NCI-H1105 (cell line): ENCODE measurements around the gene IL3RA.
"Not testable (repeated sequence)": the region's sequence is repeated elsewhere in the genome, so short reads cannot be mapped to it uniquely, and the experiment has no call there.

ENCODE experiments used
- DNase-seq: peaks from one replicate; lab custom pipeline; 2025; lab: John Stamatoyannopoulos, UW

Gene IL3RA

GRCh38 chrX:1336331-1336943, at the start of gene IL3RA:
Gene IL3RA, plus strand, starts transcription at chrX:1336785. Its CDS starts 4,981 bp downstream, at chrX:1341766.
- no peak for DNase-seq

GRCh38 chrX:1289535-1289934, 47.0 kb upstream of the IL3RA start:
- DNase-seq, result no peak

GRCh38 chrX:1291110-1291740, 45.4 kb upstream of the IL3RA start:
- no peak for DNase-seq

- DNase-seq, result no peak
Measured at GRCh38 chrX:1292575-1293290, 43.9 kb upstream of the IL3RA start.

- no peak for DNase-seq
Measured at GRCh38 chrX:1294301-1295067, 42.1 kb upstream of the IL3RA start.

GRCh38 chrX:1295550-1295949, 41.0 kb upstream of the IL3RA start:
- DNase-seq, result no peak

- DNase-seq, result not testable (repeated sequence)
Measured at GRCh38 chrX:1297591-1297990, 39.0 kb upstream of the IL3RA start.

- DNase-seq, result no peak
Measured at GRCh38 chrX:1300449-1300848, 36.1 kb upstream of the IL3RA start.

GRCh38 chrX:1305411-1305810, 31.2 kb upstream of the IL3RA start:
- DNase-seq, result no peak

GRCh38 chrX:1306909-1307625, 29.5 kb upstream of the IL3RA start:
- DNase-seq, result no peak

GRCh38 chrX:1307626-1308340, 28.8 kb upstream of the IL3RA start:
- DNase-seq, result no peak

- DNase-seq, result no peak
Measured at GRCh38 chrX:1308476-1308875, 28.1 kb upstream of the IL3RA start.

- DNase-seq, result not testable (repeated sequence)
Measured at GRCh38 chrX:1308917-1309316, 27.7 kb upstream of the IL3RA start.

GRCh38 chrX:1313788-1314187, 22.8 kb upstream of the IL3RA start:
- no peak for DNase-seq

GRCh38 chrX:1316527-1316926, 20.1 kb upstream of the IL3RA start:
- DNase-seq, result no peak

- DNase-seq, result no peak
Measured at GRCh38 chrX:1321674-1322073, 14.9 kb upstream of the IL3RA start.

GRCh38 chrX:1322393-1322792, 14.2 kb upstream of the IL3RA start:
- no peak for DNase-seq

- no peak for DNase-seq
Measured at GRCh38 chrX:1323315-1323714, 13.3 kb upstream of the IL3RA start.

GRCh38 chrX:1325515-1326116, 11.0 kb upstream of the IL3RA start:
- DNase-seq, result no peak

GRCh38 chrX:1327651-1328304, 8.8 kb upstream of the IL3RA start:
- DNase-seq, result no peak
